ENCODE data around the gene P2RX7.

The P2RX7 gene

GRCh38 chr12:121236776-121237175 is 104.1 kb downstream of the P2RX7 start:
- DNase-seq: no peak

GRCh38 chr12:121237415-121237814 is 104.7 kb downstream of the P2RX7 start:
- no peak for DNase-seq

Data from NCI-H1105 treated with DMSO at 0.1 percent for 48 hours (cell line).